ENCODE data around the gene STAMBPL1.

The STAMBPL1 gene

DNA sequence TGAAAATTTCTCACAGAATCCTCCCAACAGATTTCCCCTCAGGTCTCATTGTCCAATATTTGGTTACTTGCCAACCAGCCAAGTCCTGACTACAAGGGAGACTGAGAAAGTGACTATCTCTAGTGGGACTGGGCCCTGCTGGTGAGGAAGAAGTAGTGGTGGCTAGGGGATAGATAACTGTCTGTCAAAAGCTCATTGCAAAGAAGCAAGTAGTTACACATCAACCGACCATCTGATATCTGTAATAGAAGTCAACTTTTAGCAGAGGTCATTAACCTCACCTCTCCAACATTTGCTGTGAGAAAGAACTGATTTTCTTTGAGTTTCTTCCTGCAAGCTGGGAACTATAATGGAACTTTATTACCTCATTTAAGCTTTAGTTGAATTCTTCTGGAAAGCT, 15.2 kb downstream of the STAMBPL1 start:
- no peak for FAIRE-seq

DNA sequence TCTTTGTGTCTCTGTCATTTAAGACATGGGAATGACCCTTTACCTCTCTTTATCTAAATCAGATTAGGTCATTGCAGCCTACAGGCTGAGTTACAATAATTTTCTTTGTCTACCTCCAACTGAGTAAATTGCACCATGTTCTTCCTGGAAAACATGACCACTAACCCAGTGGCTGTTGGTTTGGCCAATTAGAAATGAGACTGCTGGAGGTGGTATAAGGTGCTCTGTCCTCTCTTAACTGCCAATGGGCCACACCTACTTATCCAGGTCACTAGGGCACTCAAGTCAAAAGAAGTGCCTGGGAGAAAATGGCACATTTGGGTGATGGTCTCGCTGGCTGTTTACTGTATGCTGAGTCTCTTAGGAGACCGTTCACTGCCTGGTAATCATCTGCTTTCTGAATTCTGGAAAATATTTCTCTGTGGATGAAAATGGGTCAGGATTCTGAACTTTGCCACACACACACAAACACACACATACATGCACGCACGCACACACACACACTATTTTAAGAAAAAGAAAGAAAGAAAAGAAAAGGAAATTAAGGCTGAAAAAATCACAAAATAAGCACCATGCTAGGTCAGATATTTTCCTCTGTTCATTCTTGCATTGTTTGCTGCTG, 16.4 kb downstream of the STAMBPL1 start:
- no peak for FAIRE-seq

DNA sequence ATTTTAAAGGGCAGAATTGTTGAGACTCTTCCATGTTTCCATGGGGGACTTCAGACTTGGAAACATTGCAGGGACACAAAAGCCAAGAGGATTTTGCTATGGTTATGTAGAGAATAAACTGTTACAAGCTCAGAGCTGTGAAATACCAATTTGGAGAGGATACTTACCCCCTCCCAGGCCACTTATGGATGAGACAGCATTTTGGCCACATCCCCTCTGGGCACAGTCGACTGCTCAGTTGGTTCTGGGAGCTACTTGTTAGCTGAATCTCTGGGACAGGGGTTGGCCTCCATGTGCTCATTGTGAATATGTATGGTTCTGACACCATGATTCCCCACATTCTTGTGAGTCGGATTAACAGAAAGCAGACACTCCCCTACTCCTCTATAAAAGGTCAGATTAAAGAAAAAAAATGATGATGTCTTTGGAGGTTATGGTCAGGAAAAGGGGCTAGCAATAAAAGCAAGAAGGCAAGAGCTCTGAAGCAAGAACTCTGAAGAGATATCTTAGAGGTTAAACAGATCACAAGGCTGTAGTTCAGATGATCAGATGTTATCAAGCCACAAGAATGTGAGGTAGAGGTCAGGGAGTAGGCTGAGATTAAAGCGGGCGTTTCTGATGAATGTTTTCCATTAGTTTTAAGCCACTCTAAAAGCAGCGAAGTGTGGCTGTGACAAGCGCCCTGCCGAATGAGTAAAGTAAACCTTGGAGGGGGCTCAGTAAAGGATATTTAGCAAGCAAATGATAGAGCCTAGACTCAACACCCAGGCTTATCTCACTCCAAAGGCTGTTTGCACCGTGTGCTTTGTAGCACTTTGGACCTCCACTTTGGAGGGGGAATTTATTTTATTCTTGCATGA, 17.2 kb downstream of the STAMBPL1 start:
- FAIRE-seq: no peak

DNA sequence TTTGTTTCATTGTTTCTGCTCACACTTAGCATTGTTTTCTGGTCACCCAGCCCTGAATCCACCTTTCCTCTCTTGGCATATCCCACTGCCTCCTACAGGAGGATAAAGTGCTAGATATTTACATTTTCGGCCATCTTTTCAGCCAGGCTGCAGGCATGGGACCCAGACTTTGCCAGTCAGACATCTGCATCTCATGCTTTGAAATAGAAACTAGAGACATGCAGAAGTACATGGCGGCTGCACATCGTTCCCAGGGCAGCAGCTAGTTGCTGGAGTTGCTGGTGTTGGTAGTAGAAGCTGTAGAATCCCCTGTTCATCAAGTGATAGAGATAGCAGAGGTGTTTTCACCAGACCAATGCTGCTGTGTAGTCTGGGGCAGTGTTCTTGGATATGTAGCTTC, 18.7 kb downstream of the STAMBPL1 start:
- FAIRE-seq: no peak

DNA sequence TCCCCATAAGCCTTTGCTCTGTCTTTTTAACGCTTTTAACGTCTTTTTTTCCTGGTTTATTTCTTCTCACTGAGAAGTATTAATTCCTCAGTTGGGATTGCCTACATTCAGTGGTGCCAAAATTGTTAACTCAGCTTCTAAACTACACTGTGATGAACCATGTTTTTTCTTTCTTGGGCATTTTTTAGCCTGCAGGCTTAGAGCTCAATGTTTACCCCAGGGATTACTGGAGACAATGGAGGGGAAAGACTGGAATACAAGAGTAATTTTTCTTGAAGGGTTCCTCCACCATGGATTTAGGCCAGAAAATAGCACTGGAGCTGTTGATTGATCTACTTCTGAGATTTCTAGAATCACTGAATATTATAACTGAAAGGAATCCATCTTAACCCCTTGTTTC, 19.8 kb downstream of the STAMBPL1 start:
- FAIRE-seq: no peak

DNA sequence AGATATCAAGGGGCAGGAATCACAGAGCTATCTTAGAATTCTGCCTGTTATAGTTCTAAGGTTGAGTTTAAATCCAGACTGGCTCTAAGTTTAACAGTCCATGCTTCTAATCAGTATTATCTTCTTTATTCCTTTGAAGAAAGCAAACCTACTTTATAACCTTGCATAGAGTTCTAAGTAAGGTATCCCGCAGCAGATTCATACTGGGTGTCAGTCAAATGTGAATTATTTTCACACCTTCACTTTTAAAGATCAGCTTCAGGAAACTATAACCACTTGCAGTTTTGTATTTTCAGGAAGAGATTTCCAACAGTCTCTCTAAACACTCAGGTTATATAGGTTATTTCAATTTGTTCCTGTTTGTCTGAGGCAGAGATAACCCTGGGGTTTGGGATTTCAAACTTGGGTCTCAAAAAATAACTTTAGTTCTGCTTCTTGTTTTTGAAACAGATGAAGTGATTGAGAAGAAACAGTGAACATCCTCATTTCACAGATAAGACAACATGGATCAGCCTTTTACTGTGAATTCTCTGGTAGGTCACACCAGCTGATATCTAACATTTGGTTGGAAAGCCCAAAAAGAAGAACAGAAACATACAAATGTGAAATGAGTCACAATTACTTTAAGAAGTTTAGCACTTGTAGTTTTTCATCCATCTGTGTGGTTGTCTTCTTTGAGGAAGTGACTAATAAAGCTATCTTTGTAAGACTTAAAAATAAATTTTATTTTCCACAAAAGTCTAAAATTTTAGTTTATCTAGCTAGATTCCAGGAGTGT, 21.4 kb downstream of the STAMBPL1 start:
- FAIRE-seq: no peak

DNA sequence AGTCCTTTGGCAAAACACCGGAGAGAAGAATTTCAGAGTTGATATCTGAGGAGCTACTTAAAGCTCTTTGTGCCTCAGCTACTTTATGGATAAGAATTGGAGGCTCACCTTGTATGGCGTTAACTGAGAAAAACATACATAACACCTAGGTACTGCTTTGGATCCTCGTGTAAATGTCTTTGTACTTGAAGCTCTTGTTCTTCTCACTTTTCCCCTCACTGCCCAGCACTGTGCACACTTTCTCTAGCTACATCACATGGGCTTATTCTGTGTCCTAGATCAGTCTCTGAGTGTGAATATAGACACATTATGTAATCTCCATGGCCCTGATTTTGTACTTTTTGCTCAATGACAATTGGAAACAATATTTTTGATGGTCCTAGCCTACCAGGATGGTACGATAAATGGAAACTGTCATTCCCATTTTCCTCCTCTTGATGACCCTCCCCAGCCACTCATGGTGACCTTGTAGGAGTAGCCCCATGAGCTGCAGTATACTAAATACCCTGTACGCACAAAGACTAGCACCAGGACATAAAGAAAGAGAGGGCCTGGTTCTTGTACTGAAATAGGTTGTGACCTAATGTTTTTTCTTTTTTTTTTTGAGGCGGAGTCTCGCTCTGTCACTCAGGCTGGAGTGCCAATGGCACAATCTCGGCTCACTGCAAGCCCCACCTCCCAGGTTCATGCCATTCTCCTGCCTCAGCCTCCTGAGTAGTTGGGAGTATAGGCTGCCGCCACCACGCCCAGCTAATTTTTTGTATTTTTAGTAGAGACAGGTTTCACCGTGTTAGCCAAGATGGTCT, 22.1 kb downstream of the STAMBPL1 start:
- no peak for FAIRE-seq

DNA sequence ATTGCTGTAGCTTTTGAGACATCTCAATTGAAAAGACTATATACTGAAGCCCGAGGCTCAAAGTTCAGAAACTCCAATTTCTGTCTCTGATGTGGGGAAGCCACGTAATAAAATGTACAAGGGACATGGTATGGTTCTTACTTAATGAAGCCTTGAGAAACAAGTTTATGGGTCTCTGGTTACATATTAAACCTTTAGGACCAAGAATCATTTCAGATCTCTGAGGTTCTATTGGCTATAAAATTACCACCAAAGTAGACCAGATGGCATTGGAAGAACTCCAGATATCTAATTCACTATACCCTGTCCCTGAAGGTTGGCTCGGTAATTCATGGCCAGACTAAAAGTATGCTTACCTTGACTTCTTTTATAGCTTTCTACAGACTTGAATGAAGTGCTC, 23.7 kb downstream of the STAMBPL1 start:
- FAIRE-seq: no peak

DNA sequence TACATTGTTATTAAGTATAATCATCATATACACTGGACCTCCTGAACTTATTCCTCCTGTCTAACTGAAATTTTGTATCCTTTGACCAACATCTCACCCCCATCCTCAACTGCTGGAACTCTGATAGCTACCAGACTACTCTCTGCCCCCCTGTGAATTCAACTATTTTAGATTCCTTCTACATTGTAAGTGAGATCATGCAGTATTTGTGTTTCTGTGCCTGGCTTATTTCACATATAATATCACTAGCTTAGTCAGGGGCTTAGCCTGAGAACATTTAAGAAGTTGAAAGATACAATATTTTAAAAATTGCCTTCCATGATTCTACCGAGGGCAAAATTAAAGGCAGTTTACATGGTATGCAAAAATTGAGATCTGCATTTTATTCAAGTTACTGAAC, 26.9 kb downstream of the STAMBPL1 start:
- no peak for FAIRE-seq

DNA sequence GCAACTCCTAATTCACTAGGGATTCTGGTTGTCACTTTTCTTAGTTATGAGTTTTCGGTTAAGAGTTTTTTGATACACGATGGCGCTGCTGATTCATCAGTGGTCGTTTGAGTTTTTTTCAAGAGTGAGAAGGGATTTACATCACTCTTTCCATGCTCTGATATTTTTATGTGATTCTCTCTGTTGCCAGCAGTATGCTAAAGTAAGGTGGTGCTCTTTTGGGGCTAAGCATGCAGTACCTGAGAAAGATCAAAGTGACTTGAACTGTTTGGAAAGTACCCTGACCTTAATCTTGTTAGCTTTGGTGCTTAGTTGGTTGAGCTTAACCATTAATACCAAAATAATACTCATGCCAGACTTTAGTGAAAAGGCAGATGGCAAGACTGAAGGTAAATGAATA, 28.1 kb downstream of the STAMBPL1 start:
- no peak for FAIRE-seq

DNA sequence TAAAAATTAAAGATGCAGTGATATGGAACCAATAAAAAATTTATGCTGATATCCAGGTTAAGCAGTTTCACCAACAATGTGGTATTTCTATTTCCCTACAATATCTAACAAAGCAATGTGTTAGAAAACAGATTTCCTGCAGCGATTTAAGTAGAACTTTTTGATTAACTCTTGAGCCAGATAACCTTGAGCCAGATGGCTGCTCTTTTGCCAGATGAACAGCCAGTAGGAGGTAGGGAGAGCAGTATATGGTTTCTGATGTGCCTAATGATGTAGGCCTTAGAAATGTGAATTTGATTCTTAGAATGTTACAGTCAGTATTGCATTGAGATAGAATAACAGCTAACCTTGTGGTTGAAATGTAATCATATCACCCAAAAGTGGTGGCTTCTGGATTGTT, 31.1 kb downstream of the STAMBPL1 start:
- no peak for FAIRE-seq

DNA sequence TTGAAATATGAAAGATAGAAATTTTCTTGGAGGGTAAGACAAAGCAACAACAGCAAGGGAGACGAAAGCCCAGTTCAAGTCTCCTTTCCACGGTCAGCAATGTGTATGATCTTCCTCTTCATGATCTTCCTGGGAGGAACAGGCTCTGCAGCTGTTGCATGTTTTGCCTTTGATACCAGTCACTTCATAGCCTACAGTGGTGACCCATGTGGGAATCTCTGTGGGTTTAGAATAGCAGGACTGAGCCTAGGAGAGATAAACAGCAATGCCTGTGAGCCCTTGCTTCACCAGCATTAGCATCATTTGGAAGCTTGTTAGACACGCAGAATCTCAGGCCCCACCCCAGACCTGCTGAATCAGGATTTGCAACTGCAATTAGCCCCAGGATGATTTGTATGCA, 31.8 kb downstream of the STAMBPL1 start:
- no peak for FAIRE-seq

DNA sequence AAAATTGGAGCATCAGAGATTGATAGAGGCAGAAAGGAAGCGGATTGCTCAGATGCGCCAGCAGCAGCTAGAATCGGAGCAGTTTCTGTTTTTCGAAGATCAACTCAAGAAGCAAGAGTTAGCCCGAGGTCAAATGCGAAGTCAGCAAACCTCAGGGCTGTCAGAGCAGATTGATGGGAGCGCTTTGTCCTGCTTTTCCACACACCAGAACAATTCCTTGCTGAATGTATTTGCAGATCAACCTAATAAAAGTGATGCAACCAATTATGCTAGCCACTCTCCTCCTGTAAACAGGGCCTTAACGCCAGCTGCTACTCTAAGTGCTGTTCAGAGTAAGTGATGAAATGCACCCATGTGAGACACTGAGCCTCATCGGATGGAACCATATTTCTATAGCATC, 33.1 kb downstream of the STAMBPL1 start:
- FAIRE-seq: no peak

DNA sequence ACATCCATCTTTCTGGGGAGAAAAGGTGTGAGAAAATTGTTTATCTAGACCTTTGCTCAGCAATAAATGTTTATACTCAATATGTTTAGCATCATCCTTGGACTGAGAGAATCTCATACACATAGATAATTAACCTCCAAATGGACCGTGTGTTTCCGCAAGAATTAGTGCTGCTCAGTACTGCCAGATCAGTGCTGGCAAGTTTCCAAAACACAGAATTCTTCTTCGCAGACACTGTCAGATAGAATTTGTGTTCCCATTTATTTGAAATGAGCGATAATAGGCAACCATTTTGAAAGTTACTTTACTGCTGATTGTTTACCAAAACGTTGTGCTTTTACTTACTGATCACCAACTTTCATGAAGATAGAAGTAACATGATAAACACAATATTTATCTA, 33.7 kb downstream of the STAMBPL1 start:
- FAIRE-seq: no peak

DNA sequence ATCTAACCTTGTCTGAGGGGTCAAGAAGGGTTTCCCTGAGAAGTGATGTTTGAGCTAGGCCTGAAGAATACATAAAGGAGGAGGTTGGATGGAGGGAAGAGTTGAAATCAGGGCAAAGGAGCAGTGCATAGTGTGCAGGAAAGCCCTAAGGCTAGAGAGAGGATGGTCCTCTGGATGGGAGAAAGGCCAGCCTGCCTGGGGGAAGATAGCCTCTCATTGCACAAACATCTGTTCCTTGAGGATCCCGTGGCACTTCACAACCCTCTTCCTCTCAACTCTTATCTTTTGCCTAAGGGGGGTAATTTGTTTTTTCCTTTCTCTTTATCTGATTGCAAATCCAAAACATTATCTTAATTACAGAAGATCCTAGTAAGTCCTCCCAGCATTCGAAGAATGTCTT, 35.7 kb downstream of the STAMBPL1 start:
- FAIRE-seq: no peak

DNA sequence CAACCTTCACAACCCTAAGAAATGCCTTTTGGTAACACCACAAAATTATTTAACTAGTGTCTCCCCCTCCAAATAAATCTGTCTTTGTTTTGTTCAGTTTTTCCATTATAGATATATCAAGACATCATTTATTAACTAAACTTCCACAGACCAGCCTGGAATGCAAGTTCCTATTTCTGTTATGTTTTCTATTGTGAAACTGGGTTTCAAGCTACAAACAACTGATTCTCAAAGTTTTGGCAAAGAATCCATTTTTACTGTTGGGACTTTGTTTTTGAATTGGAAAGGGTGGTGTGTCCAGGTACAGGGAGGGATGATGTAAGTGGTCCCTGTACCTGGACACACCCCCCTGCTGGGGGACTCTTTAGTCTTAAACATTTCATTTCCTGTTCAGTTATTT, 36.2 kb downstream of the STAMBPL1 start:
- FAIRE-seq: no peak

DNA sequence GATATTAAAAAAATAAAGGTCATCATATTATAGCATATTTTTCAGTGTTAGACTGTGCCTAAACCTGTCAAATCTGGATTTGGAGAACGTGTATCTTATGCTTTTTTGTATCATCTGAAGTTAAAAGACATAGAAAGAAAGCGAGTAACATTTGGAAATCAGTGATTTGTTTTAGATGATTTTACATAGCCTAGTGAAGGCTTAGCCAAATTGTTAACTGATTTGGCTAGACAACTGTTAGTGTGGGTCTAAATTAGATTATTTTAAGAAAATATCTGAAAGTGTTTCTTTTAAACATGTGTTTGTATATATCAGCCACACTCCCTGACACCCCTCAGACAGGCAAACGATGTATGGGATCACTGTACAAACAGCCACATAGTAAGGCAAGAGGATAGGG, 36.9 kb downstream of the STAMBPL1 start:
- no peak for FAIRE-seq

DNA sequence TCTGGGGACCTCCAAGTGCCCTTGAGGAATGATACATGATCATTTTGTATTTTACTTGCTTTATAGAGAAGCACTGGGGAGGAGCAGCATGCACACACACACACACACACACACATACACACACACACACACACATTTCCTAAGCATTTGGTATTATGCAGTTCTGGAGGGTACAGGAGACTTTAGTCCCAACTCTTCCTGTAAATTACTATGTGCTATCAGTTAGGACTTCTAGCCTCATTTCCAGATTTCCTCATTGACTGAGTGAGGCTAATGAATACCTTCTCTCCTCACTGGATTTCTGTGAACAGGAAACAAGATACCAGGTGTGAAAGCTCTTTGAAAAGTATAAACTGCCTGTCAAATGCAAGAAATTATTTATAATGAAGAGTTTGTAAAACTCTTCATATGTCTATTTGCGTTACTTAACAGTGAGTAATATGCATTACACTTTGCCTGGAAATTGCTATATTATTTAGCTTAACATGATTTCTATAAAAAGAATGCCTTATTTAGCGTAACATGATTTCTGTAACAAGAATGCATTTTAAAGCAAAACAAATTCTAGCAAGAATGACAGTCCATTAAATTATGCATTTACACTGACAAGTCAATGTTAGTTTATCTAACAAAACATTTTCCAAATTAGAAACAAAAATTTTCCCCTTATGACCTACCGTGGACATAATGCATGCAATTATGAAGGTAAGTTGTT, 38.3 kb downstream of the STAMBPL1 start:
- no peak for FAIRE-seq

DNA sequence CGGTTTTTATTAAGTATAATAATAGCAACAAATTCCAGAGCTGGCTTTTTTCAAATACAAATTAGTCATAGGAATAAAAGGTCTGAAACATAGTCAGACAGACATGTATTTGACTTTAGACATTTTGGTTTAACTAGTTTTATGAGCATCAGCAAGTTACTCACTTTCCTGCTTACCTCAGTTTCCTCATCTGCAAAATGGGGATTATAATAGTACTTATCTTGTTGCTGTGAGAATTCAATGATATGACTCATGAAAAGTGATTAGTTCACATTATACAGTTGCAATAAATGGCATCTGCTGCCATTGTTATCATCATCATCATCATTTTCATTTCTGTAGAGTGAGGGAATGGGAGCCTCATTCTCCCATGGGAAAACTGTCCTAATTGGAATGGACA, 39.0 kb downstream of the STAMBPL1 start:
- no peak for FAIRE-seq

DNA sequence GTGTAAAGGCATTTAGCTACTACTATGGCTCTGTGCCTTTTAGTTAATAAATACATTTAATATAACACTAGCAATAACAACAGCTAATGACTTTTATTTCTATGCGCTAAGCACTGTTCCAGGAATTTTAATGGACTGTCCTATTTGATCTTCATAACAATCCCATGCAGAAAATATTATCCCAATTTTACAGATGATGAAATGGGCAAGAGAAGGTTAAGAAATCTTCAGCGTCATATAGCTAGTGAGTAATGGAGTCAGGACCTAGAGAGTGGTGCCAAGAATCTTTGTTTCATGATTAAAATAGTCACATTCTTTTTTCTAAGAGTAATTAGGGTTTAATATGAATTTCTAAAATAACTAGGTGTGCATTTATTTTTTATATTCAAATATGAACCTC, 40.2 kb downstream of the STAMBPL1 start:
- no peak for FAIRE-seq

DNA sequence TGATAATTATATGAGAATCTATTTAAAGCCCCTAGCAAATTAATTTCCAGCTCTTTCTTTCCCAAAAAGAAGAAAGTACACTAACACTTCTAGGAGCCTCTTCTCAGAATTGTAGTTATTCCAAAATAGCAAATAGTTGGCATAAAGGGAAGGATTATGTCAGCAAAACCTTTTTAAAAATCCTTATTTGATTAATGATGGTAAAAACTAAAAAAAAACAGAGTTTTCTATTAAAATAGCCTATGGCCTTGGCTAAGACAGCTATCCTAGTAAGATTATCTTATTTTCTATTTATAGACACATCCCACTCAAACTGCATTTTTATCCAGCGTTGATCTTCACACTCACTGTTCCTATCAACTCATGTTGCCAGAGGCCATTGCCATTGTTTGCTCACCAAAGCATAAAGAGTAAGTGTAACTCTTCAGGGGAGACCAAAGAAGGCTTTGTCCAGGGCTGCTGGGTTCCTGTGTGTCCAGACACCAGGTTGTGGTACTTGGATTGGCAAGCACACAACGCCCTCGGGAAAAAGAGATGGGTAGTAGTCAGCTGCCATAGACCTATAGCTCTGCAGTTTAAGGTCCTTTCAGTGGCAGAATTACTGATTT, 41.0 kb downstream of the STAMBPL1 start:
- FAIRE-seq: no peak

DNA sequence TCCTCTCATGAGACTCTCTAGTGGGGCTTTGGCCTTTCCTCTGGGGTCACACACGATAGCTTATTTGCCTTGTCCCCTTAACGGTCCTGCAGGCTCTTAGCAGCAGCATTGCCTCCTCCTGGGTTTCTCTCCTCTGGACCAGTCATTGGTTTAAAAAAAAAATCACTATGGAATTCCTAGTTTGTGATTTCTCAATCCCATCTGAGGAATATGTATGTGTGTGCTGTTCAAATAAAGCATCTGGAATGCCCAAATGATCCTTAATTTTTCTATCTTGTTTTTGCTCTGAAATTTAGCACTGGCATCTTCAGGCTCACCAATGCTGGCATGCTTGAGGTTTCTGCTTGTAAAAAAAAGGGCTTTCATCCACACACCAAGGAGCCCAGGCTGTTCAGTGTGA, 42.0 kb downstream of the STAMBPL1 start:
- FAIRE-seq: no peak

All from A204.1 (cell line).